ENCODE data around the gene TENT5C. TPM values are rescaled to one million over a fixed set of nuclear protein-coding genes. Genes with fewer than 3 reads are reported as not detected.

Gene TENT5C
- total RNA-seq, 6 experiments from 2014 or later = 0.47 to 0.91 (median 0.75) TPM

DNA sequence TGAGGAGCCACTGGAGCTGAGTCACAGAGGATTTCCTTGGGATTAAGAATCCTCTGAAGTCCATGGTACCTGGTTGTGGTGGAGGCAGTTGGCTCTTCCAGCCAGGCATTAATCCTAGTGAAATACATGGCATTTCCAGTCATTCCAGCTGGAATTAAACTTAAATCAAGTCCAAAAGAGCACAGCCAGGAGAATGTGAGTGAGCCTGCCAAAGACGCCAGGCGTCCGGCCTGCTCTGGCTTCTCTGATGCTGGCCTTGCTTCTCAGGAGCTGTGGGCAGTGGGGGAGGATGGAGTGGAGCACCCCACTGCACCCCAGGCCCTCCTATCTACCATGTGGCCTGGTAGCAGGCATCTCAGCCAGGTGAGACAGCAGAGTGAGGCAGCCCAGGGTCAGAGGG, 23.4 kb upstream of the TENT5C start:
- Mint-ChIP-seq H3K9me3 (no peaks in the 10 kb centered on the region), H3K36me3 (ENCODE audit: low read depth) (no peaks in the 10 kb centered on the region), H3K4me3 (no peak overlapping the region), H3K27me3 (ENCODE audit: insufficient read depth) (peaks cover 16% of the 10 kb centered on the region), H3K4me1 (ENCODE audit: low read depth) (no peaks in the 10 kb centered on the region), H3K27ac (no peak overlapping the region)
- no peak for DNase-seq
- TF ChIP-seq, protein P1, sequence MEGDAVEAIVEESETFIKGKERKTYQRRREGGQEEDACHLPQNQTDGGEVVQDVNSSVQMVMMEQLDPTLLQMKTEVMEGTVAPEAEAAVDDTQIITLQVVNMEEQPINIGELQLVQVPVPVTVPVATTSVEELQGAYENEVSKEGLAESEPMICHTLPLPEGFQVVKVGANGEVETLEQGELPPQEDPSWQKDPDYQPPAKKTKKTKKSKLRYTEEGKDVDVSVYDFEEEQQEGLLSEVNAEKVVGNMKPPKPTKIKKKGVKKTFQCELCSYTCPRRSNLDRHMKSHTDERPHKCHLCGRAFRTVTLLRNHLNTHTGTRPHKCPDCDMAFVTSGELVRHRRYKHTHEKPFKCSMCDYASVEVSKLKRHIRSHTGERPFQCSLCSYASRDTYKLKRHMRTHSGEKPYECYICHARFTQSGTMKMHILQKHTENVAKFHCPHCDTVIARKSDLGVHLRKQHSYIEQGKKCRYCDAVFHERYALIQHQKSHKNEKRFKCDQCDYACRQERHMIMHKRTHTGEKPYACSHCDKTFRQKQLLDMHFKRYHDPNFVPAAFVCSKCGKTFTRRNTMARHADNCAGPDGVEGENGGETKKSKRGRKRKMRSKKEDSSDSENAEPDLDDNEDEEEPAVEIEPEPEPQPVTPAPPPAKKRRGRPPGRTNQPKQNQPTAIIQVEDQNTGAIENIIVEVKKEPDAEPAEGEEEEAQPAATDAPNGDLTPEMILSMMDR (IDR thresholded peaks at IDR 0.05) = no peak

DNA sequence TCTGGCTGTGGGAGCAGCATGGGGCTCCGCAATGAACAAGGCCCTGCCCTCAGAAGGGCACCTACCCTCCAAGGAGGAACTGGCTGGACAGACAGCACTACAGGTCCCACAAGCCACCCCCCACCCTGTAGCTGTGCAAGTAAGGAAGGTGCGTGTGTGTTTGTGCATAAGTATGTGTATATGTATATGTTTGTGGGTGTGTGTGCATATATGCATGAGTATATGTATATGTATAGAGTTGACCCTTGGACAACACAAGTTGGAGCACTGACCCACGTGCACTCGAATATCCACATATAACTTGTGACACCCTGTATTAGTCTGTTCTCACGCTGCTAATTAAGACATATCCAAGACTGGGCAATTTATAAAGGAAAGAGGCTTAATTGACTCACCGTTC, 22.6 kb upstream of the TENT5C start:
- TF ChIP-seq, protein P1 (IDR thresholded peaks at IDR 0.05) = no peak
- Mint-ChIP-seq H3K4me1 (ENCODE audit: low read depth) (no peaks in the 10 kb centered on the region), H3K4me3 (no peak overlapping the region), H3K27ac (no peak overlapping the region), H3K9me3 (no peaks in the 10 kb centered on the region), H3K36me3 (ENCODE audit: low read depth) (no peaks in the 10 kb centered on the region), H3K27me3 (ENCODE audit: insufficient read depth) (peaks cover 18% of the 10 kb centered on the region)
- no peak for DNase-seq

DNA sequence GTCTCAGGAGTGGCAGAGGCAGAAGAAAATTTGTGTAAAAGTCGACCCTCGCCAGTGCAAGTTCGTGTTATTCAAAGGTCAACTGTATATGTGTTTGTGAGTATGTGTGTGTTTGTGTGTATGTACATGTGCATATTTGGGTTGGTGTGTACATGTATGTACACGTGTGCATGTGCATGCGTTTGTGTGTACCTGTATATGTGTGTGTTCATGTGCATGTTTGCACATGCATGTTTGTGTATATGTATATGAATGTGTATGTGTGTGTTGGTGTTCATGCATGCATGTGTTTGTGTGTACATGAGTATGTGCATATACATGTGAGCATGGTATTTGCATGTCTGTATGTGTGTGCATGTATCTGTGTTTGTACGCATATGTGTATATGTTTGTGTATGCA, 21.7 kb upstream of the TENT5C start:
- no peak overlapping the region for H3K4me3 Mint-ChIP-seq
- no peaks in the 10 kb centered on the region for H3K9me3 Mint-ChIP-seq
- H3K27ac Mint-ChIP-seq = no peak overlapping the region
- no peaks in the 10 kb centered on the region for H3K36me3 Mint-ChIP-seq (ENCODE audit: low read depth)
- TF ChIP-seq, protein P1 (IDR thresholded peaks at IDR 0.05) = no peak
- H3K4me1 Mint-ChIP-seq (ENCODE audit: low read depth) = no peaks in the 10 kb centered on the region
- H3K27me3 Mint-ChIP-seq (ENCODE audit: insufficient read depth) = peaks cover 23% of the 10 kb centered on the region
- DNase-seq = no peak

DNA sequence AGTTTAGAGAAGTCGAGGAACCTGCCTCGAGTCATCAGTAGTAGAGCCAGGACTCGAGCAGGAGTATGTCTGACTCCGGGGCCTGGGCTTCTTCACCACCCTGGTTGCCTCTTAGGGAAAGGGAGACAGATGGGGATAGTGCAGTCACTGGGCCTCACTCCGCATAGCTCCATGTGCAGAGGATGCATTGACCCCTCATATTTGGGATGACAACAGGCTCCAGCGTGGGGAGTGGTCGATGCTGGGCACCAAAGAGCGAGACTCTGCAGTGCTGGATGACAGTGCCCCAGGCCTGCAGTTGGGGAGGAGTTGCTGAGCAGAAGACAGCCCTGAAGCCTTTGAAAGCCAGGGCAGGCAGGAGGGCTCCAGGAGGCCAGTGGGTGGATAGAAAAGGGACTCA, 20.8 kb upstream of the TENT5C start:
- no peak overlapping the region for H3K27ac Mint-ChIP-seq
- H3K36me3 Mint-ChIP-seq (ENCODE audit: low read depth) = no peaks in the 10 kb centered on the region
- no peaks in the 10 kb centered on the region for H3K4me1 Mint-ChIP-seq (ENCODE audit: low read depth)
- no peaks in the 10 kb centered on the region for H3K9me3 Mint-ChIP-seq
- TF ChIP-seq, protein P1 (IDR thresholded peaks at IDR 0.05) = no peak
- H3K27me3 Mint-ChIP-seq (ENCODE audit: insufficient read depth) = peaks cover 23% of the 10 kb centered on the region
- DNase-seq = no peak
- no peak overlapping the region for H3K4me3 Mint-ChIP-seq

DNA sequence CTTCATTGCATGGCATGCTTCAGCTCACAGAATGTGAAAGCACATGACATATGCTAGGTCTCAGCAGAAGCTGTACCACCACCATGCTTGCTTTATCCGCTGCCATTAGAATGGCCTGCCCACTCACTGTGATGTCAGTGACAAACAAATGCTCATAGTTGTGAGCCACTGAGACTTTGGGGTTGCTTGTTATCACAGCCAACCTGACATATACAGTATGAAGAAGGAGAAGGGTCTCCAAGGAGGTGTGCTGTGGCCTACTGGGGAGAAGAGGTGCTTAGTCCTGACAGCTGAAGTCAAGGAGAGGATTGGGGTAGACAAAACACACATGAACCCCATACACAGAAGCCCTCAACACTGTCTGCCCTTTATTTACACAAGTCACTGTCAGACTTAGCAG, 19.5 kb upstream of the TENT5C start:
- Mint-ChIP-seq H3K4me3 (no peak overlapping the region), H3K27me3 (ENCODE audit: insufficient read depth) (peaks cover 24% of the 10 kb centered on the region), H3K36me3 (ENCODE audit: low read depth) (no peaks in the 10 kb centered on the region), H3K4me1 (ENCODE audit: low read depth) (no peaks in the 10 kb centered on the region), H3K27ac (no peak overlapping the region), H3K9me3 (no peaks in the 10 kb centered on the region)
- TF ChIP-seq, protein P1 (IDR thresholded peaks at IDR 0.05) = no peak
- DNase-seq = no peak
